ENCODE measurements around the gene EPM2AIP1.

Gene EPM2AIP1

DNA sequence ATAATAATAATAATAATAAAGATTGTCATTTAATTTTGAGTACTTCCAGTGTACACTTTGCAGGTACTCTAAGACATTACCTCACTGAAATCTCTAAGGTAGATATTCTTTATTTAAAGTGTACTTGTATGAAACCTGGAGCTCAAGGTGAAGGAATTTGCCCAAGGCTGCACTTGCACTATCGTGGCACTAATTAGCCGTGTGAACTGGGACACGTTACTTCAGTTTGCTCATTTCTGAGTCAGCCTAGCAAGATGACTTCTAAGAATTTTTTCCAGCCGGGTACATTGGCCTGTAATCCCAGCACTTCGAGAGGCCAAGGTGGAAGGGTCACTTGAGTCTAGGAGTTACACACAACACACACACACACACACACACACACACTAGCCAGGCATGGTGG, 33.9 kb upstream of the EPM2AIP1 start:
- Histone ChIP-seq H3K4me3 (ENCODE audit: low read length, poor library complexity, severe bottlenecking) (no peak overlapping the region), H3K4me1 (ENCODE audit: insufficient read depth, low read length, poor library complexity, severe bottlenecking) (peaks cover 4% of the 10 kb centered on the region), H3K9me2 (replicated peaks; ENCODE audit: low read depth, low read length) (no peaks in the 10 kb centered on the region), H3F3A (ENCODE audit: low read depth) (no peaks in the 10 kb centered on the region), H2AFZ (ENCODE audit: low read length) (no peak overlapping the region), H3K79me2 (ENCODE audit: insufficient read depth, low read length) (no peaks in the 10 kb centered on the region), H4K20me1 (ENCODE audit: insufficient read depth, low read length, poor library complexity, severe bottlenecking) (no peaks in the 10 kb centered on the region), H3K9ac (ENCODE audit: low read depth, low read length, poor library complexity, severe bottlenecking) (no peak overlapping the region), H3K9me3 (ENCODE audit: insufficient read depth, low read depth, low read length) (no peaks in the 10 kb centered on the region), H3K36me3 (ENCODE audit: insufficient read depth, low read length) (peaks cover 84% of the 10 kb centered on the region; the same call in 1 of the 2 replicates), H3K27me3 (ENCODE audit: insufficient read depth, low read length, poor library complexity, severe bottlenecking) (no peaks in the 10 kb centered on the region), H3K4me2 (ENCODE audit: low read depth, low read length, poor library complexity, severe bottlenecking) (no peak overlapping the region)
- no peak for TF ChIP-seq EZH2phosphoT487 (IDR thresholded peaks at IDR 0.05; ENCODE audit: borderline replicate concordance)
- TF ChIP-seq, protein P1, sequence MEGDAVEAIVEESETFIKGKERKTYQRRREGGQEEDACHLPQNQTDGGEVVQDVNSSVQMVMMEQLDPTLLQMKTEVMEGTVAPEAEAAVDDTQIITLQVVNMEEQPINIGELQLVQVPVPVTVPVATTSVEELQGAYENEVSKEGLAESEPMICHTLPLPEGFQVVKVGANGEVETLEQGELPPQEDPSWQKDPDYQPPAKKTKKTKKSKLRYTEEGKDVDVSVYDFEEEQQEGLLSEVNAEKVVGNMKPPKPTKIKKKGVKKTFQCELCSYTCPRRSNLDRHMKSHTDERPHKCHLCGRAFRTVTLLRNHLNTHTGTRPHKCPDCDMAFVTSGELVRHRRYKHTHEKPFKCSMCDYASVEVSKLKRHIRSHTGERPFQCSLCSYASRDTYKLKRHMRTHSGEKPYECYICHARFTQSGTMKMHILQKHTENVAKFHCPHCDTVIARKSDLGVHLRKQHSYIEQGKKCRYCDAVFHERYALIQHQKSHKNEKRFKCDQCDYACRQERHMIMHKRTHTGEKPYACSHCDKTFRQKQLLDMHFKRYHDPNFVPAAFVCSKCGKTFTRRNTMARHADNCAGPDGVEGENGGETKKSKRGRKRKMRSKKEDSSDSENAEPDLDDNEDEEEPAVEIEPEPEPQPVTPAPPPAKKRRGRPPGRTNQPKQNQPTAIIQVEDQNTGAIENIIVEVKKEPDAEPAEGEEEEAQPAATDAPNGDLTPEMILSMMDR (conservative IDR thresholded peaks at IDR 0.05; ENCODE audit: low read length) = no peak

DNA sequence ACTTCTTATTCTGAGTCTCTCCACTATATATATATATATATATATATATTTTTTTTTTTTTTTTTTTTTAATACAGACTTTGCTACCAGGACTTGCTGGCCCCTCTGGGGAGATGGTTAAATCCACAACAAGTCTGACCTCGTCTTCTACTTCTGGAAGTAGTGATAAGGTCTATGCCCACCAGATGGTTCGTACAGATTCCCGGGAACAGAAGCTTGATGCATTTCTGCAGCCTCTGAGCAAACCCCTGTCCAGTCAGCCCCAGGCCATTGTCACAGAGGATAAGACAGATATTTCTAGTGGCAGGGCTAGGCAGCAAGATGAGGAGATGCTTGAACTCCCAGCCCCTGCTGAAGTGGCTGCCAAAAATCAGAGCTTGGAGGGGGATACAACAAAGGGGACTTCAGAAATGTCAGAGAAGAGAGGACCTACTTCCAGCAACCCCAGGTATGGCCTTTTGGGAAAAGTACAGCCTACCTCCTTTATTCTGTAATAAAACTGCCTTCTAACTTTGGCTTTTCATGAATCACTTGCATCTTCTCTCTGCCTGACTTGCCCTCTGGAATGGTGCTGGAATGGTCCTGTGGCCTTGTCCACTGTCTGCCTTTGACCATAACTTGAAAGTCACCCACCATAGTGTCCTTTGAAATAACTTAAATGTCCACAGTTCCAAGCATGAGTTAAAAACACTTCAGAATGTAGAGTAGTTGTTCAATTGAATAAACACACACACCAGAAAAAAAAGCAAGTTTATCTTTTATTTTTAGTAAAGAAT, 32.8 kb upstream of the EPM2AIP1 start:
- Histone ChIP-seq H3K79me2 (ENCODE audit: insufficient read depth, low read length) (no peaks in the 10 kb centered on the region), H3K36me3 (ENCODE audit: insufficient read depth, low read length) (peaks cover 84% of the 10 kb centered on the region; the same call in 1 of the 2 replicates), H3K4me1 (ENCODE audit: insufficient read depth, low read length, poor library complexity, severe bottlenecking) (peaks cover 4% of the 10 kb centered on the region), H3F3A (ENCODE audit: low read depth) (no peaks in the 10 kb centered on the region), H3K27me3 (ENCODE audit: insufficient read depth, low read length, poor library complexity, severe bottlenecking) (no peaks in the 10 kb centered on the region), H3K9me2 (replicated peaks; ENCODE audit: low read depth, low read length) (no peaks in the 10 kb centered on the region), H4K20me1 (ENCODE audit: insufficient read depth, low read length, poor library complexity, severe bottlenecking) (no peaks in the 10 kb centered on the region), H2AFZ (ENCODE audit: low read length) (no peak overlapping the region), H3K4me2 (ENCODE audit: low read depth, low read length, poor library complexity, severe bottlenecking) (no peak overlapping the region), H3K9me3 (ENCODE audit: insufficient read depth, low read depth, low read length) (no peaks in the 10 kb centered on the region), H3K4me3 (ENCODE audit: low read length, poor library complexity, severe bottlenecking) (no peak overlapping the region), H3K9ac (ENCODE audit: low read depth, low read length, poor library complexity, severe bottlenecking) (no peak overlapping the region)
- TF ChIP-seq, protein P1 (conservative IDR thresholded peaks at IDR 0.05; ENCODE audit: low read length) = no peak
- no peak for TF ChIP-seq EZH2phosphoT487 (IDR thresholded peaks at IDR 0.05; ENCODE audit: borderline replicate concordance)

DNA sequence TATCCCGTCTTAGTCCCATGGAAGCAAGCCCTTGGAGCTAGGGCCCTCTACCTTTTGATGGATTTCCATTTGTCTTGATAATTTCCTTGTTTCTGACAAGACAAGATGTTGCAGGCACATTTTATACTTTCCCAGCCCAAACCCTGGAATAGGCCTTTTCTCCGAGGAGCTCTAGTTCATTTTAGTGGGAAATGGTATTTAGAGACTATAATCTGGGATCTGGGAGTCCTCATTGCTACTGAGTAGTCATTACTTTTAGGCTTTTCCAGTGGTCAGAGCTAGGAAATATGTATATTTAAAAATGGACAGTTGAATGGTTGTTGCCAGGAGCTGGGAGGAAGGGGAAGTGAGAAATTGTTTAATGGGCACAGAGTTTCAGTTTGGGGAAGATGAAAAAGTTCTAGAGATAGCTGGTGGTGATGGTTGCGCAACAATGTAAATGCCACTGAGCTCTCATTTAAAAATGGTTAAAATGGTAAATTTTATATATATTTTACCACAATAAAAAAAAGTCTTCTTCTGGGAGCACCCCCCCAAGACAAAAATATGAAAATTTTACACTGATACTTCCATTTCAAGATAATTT, 32.0 kb upstream of the EPM2AIP1 start:
- Histone ChIP-seq H3F3A (ENCODE audit: low read depth) (no peaks in the 10 kb centered on the region), H3K9me2 (replicated peaks; ENCODE audit: low read depth, low read length) (no peaks in the 10 kb centered on the region), H3K27me3 (ENCODE audit: insufficient read depth, low read length, poor library complexity, severe bottlenecking) (no peaks in the 10 kb centered on the region), H4K20me1 (ENCODE audit: insufficient read depth, low read length, poor library complexity, severe bottlenecking) (no peaks in the 10 kb centered on the region), H3K36me3 (ENCODE audit: insufficient read depth, low read length) (peaks cover 85% of the 10 kb centered on the region; the same call in 1 of the 2 replicates), H3K4me3 (ENCODE audit: low read length, poor library complexity, severe bottlenecking) (no peak overlapping the region), H3K9ac (ENCODE audit: low read depth, low read length, poor library complexity, severe bottlenecking) (no peak overlapping the region), H3K79me2 (ENCODE audit: insufficient read depth, low read length) (no peaks in the 10 kb centered on the region), H3K4me1 (ENCODE audit: insufficient read depth, low read length, poor library complexity, severe bottlenecking) (peaks cover 4% of the 10 kb centered on the region), H3K4me2 (ENCODE audit: low read depth, low read length, poor library complexity, severe bottlenecking) (no peak overlapping the region), H3K9me3 (ENCODE audit: insufficient read depth, low read depth, low read length) (no peaks in the 10 kb centered on the region), H2AFZ (ENCODE audit: low read length) (no peak overlapping the region)
- TF ChIP-seq, protein P1 (conservative IDR thresholded peaks at IDR 0.05; ENCODE audit: low read length) = no peak
- no peak for TF ChIP-seq EZH2phosphoT487 (IDR thresholded peaks at IDR 0.05; ENCODE audit: borderline replicate concordance)
